Endothelial cell of umbilical vein (primary cell): Measurements from ENCODE around the gene CLEC2B. TPM values are rescaled to one million over a fixed set of nuclear protein-coding genes. Genes with fewer than 3 reads are reported as not detected.

Experiments
- BruUV-seq: library from RNA; stranded (reverse); fragments of 400-500 nt; replicated peaks from 2 replicates; lab custom pipeline; 2021; lab: Mats Ljungman, UMichigan
- CTCF ChIA-PET: fragments of 300-600, 350-600 bp; sonication (Branson Sonifier 250); formaldehyde crosslinking; loops from one replicate; lab custom pipeline; 2021; ENCODE audit warnings: antibody characterized with exemption, inconsistent platforms; lab: Charles Lee
- POLR2A ChIA-PET: fragments of 300-600, 350-600 bp; sonication (Branson Sonifier 250); formaldehyde crosslinking; loops from one replicate; lab custom pipeline; 2021; ENCODE audit warnings: antibody characterized with exemption, inconsistent platforms; lab: Charles Lee
- DNase-seq: peaks from one replicate; pipeline ENCODE4 v3.0.0-alpha.2; 2011; ENCODE audit warnings: low read depth, low spot score
- FAIRE-seq: peaks from 2 replicates; lab custom pipeline; 2011; peaks lifted over from hg19 to GRCh38; lab: Jason Lieb, UNC
- H2AFZ ChIP-seq: 2 replicates; pipeline ENCODE4 v1.6.0; 2012; ENCODE audit warnings: low read depth, low read length, control low read depth, inconsistent platforms
- H3K27ac ChIP-seq: 2 replicates; pipeline ENCODE4 v1.5.1; 2011; ENCODE audit warnings: low read depth, mild to moderate bottlenecking, control low read depth, low read length, moderate library complexity; ENCODE audit not compliant: insufficient read depth
- H3K27me3 ChIP-seq, 2 experiments: 2 replicates each; pipeline versions ENCODE4 v1.6.0 to v1.6.1; 2011; ENCODE audit warnings: low read length in 2 of 2, mixed read lengths in 1 of 2; ENCODE audit not compliant: control insufficient read depth in 2 of 2, insufficient read depth in 2 of 2
- H3K36me3 ChIP-seq, 2 experiments: 2 replicates in 1 of 2; 3 replicates in 1 of 2; pipeline ENCODE4 v1.5.1; 2011; ENCODE audit warnings: low read length in 2 of 2, mild to moderate bottlenecking in 1 of 2, moderate library complexity in 1 of 2; ENCODE audit not compliant: control insufficient read depth in 2 of 2, insufficient read depth in 2 of 2; ENCODE audit errors: extremely low read depth in 1 of 2
- H3K4me1 ChIP-seq: 3 replicates; pipeline ENCODE4 v1.5.1; 2011; ENCODE audit warnings: mild to moderate bottlenecking, low read length; ENCODE audit not compliant: control insufficient read depth, insufficient read depth; ENCODE audit errors: extremely low read depth
- H3K4me2 ChIP-seq: 2 replicates; pipeline ENCODE4 v1.6.1; 2011; ENCODE audit warnings: low read length, control low read depth, mixed read lengths; ENCODE audit not compliant: insufficient read depth
- H3K4me3 ChIP-seq, 3 experiments: fragments of 200-600 bp in 1 of 3; sonication (generic), shearing (Covaris generic) in 1 of 3; replicated peaks in 1 of 3; 2 replicates each; pipeline ENCODE4 v1.5.1; 2011 to 2016; ENCODE audit warnings: control low read depth in 3 of 3, low read length in 3 of 3, mild to moderate bottlenecking in 2 of 3, inconsistent platforms in 1 of 3, low read depth in 1 of 3, moderate library complexity in 1 of 3; ENCODE audit not compliant: insufficient read depth in 1 of 3
- H3K79me2 ChIP-seq: 2 replicates; pipeline ENCODE4 v1.6.0; 2012; ENCODE audit warnings: low read length, inconsistent platforms; ENCODE audit not compliant: control insufficient read depth, insufficient read depth
- H3K9ac ChIP-seq: replicated peaks from 2 replicates; pipeline ENCODE3; 2011; ENCODE audit warnings: low read length, control low read depth; ENCODE audit not compliant: insufficient read depth; ENCODE audit errors: extremely low read depth
- H3K9me1 ChIP-seq: replicated peaks from 3 replicates; pipeline ENCODE4 v1.6.0; 2011; ENCODE audit warnings: mild to moderate bottlenecking, low read length; ENCODE audit not compliant: control insufficient read depth, insufficient read depth; ENCODE audit errors: extremely low read depth
- H3K9me3 ChIP-seq: replicated peaks from 2 replicates; pipeline ENCODE4 v1.5.1; 2012; ENCODE audit warnings: low read length, inconsistent platforms; ENCODE audit not compliant: control insufficient read depth, insufficient read depth
- H4K20me1 ChIP-seq: replicated peaks from 2 replicates; pipeline ENCODE3; 2011; ENCODE audit warnings: mild to moderate bottlenecking, low read length; ENCODE audit not compliant: control insufficient read depth, insufficient read depth; ENCODE audit errors: extremely low read depth
- EZH2 ChIP-seq: IDR thresholded peaks from 2 replicates; pipeline ENCODE4 v1.6.1; 2012; ENCODE audit warnings: borderline replicate concordance, low read depth, mild to moderate bottlenecking, moderate library complexity, low read length, inconsistent platforms; ENCODE audit not compliant: severe bottlenecking
- FOS ChIP-seq: IDR thresholded peaks from 2 replicates; pipeline ENCODE4 v1.6.1; 2011; ENCODE audit warnings: mild to moderate bottlenecking, low read length, moderate library complexity, borderline replicate concordance; ENCODE audit not compliant: insufficient read depth
- GATA2 ChIP-seq: IDR thresholded peaks from 2 replicates; pipeline ENCODE4 v1.7.0; 2011; ENCODE audit warnings: low read depth, mild to moderate bottlenecking, moderate library complexity, mixed read lengths, low read length; ENCODE audit not compliant: insufficient read length, insufficient read depth
- JUN ChIP-seq: IDR thresholded peaks from 2 replicates; pipeline ENCODE4 v1.6.1; 2011; ENCODE audit warnings: borderline replicate concordance, low read depth; ENCODE audit not compliant: insufficient read length, insufficient read depth
- MYC ChIP-seq: IDR thresholded peaks from one replicate; pipeline ENCODE4 v1.6.1; 2011; ENCODE audit warnings: mild to moderate bottlenecking, low read depth, low read length
- POLR2A ChIP-seq: IDR thresholded peaks from 2 replicates; pipeline ENCODE4 v1.6.1; 2012; ENCODE audit warnings: low read depth, mild to moderate bottlenecking, control low read depth, low read length
- POLR2AphosphoS5 ChIP-seq: IDR thresholded peaks from 2 replicates; pipeline ENCODE4 v1.6.1; 2012; ENCODE audit warnings: low read depth, mild to moderate bottlenecking, control low read depth, low read length, moderate library complexity; ENCODE audit not compliant: insufficient read depth
- dilution Hi-C: fragments of 300-500 bp; cut with MboI; formaldehyde crosslinking; loops from one replicate; pipeline ENCODE4 v1.15.0; 2019; ENCODE audit warnings: low sequenced_read_pairs; ENCODE audit not compliant: extremely low pct_ligation_motif_present
- intact Hi-C: fragments of 100-400 bp; cut with micrococcal nuclease; formaldehyde crosslinking; loops from one replicate; pipeline ENCODE4 v1.10.0; 2022
- polyA plus RNA-seq, 4 experiments: library from polyadenylated mRNA; depleted of rRNA in 3 of 4; stranded (reverse) in 3 of 4; unstranded in 1 of 4; fragments of >200 nt; gene quantifications; 2 replicates each; pipeline versions ENCODE4 v1.2.1 to v1.2.3, GENCODE V29; 2011 to 2012; ENCODE audit warnings: missing spikeins in 1 of 4
- total RNA-seq: library from RNA; stranded (reverse); gene quantifications from 2 replicates; pipeline ENCODE4 v1.2.3, GENCODE V29; 2021
- TF ChIP-seq, protein P1 (sequence below): IDR thresholded peaks from 2 replicates; pipeline ENCODE4 v1.6.1; 2011; ENCODE audit not compliant: insufficient read depth, insufficient read length
- TF ChIP-seq, protein P2 (sequence below), 2 donors: IDR thresholded peaks; 1 replicate in 1 of 2; 2 replicates in 1 of 2; pipeline ENCODE4 v1.5.1; 2011; ENCODE audit warnings: low read length in 2 of 2, mild to moderate bottlenecking in 2 of 2, moderate library complexity in 2 of 2, control low read depth in 1 of 2, inconsistent platforms in 1 of 2, low read depth in 1 of 2; ENCODE audit not compliant: insufficient read depth in 1 of 2; ENCODE audit errors: extremely low read depth in 1 of 2

The CLEC2B gene
- total and polyA plus RNA-seq, 2 donors (not counting 3 experiments of a cell fraction or from before 2014, with no cell fraction given): 6.7 to 18.3 TPM

- Histone ChIP-seq H3K9me3 (no peaks in the 10 kb centered on the region), H3K4me1 (no peaks in the 10 kb centered on the region), H3K27ac (no peak overlapping the region), H3K4me3 (no peak overlapping the region), H3K36me3 (no peaks in the 10 kb centered on the region), H3K9ac (no peak overlapping the region), H3K4me2 (no peak overlapping the region), H3K9me1 (no peaks in the 10 kb centered on the region), H2AFZ (no peak overlapping the region), H3K79me2 (no peaks in the 10 kb centered on the region), H3K27me3 (peaks cover 0 to 4% of the 10 kb centered on the region in 2 experiments), H4K20me1 (no peaks in the 10 kb centered on the region)
- POLR2A ChIA-PET: no interaction called here
- FAIRE-seq (no peak), DNase-seq (no peak)
- dilution Hi-C loops (no loop called here), intact Hi-C loops (no loop called here)
- CTCF ChIA-PET: interaction anchor here (1.1 kb wide), 1 partner anchor 35 kb away, joined by 3 read pairs; no protein-coding TSS in a partner anchor
- no TSS peak for BruUV-seq
- TF ChIP-seq JUN (no peak), GATA2 (no peak), POLR2A (no peak), MYC (no peak), EZH2 (no peak), FOS (no peak), POLR2AphosphoS5 (no peak)
- TF ChIP-seq, protein P1, sequence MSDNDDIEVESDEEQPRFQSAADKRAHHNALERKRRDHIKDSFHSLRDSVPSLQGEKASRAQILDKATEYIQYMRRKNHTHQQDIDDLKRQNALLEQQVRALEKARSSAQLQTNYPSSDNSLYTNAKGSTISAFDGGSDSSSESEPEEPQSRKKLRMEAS: no peak
These were observed 20.3 kb downstream of the CLEC2B start for GRCh38 chr12:9848899-9849298.

- no peaks in the 10 kb centered on the region for H3K79me2 ChIP-seq
- TF ChIP-seq MYC: no peak
- no peak for TF ChIP-seq FOS
- TF ChIP-seq POLR2AphosphoS5: no peak
- TF ChIP-seq, protein P1: no peak
- no peak for TF ChIP-seq POLR2A
- TF ChIP-seq, protein P2, sequence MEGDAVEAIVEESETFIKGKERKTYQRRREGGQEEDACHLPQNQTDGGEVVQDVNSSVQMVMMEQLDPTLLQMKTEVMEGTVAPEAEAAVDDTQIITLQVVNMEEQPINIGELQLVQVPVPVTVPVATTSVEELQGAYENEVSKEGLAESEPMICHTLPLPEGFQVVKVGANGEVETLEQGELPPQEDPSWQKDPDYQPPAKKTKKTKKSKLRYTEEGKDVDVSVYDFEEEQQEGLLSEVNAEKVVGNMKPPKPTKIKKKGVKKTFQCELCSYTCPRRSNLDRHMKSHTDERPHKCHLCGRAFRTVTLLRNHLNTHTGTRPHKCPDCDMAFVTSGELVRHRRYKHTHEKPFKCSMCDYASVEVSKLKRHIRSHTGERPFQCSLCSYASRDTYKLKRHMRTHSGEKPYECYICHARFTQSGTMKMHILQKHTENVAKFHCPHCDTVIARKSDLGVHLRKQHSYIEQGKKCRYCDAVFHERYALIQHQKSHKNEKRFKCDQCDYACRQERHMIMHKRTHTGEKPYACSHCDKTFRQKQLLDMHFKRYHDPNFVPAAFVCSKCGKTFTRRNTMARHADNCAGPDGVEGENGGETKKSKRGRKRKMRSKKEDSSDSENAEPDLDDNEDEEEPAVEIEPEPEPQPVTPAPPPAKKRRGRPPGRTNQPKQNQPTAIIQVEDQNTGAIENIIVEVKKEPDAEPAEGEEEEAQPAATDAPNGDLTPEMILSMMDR (IDR thresholded peaks at IDR 0.05; ENCODE audit: extremely low read depth in 1 of 2, insufficient read depth in 1 of 2, low read depth in 1 of 2, low read length in 2 of 2): no peak
- no peak for TF ChIP-seq EZH2
- no peak for TF ChIP-seq GATA2
- no peak for TF ChIP-seq JUN
- DNase-seq: no peak
- H3K9ac ChIP-seq: no peak overlapping the region
- H3K4me2 ChIP-seq: no peak overlapping the region
- dilution Hi-C loops (no loop called here), intact Hi-C loops (no loop called here)
- ChIA-PET CTCF (interaction anchor here (0.7 kb wide), 1 partner anchor 82 kb away, joined by 3 read pairs; no protein-coding TSS in a partner anchor), POLR2A (interaction anchor here (0.8 kb wide), 1 partner anchor 27 kb away, joined by 3 read pairs; no protein-coding TSS in a partner anchor)
- H3K9me1 ChIP-seq: no peaks in the 10 kb centered on the region
- H3K4me3 ChIP-seq: no peak overlapping the region
- FAIRE-seq: no peak
- H3K27me3 ChIP-seq: peaks cover 2 to 8% of the 10 kb centered on the region in 2 experiments
- no peak overlapping the region for H3K27ac ChIP-seq
- H3K4me1 ChIP-seq: no peaks in the 10 kb centered on the region
- H2AFZ ChIP-seq: no peak overlapping the region
- no peaks in the 10 kb centered on the region for H3K36me3 ChIP-seq
- no peaks in the 10 kb centered on the region for H3K9me3 ChIP-seq
- no TSS peak for BruUV-seq
- no peaks in the 10 kb centered on the region for H4K20me1 ChIP-seq
These were observed 25.7 kb downstream of the CLEC2B start for GRCh38 chr12:9843407-9843806.
